Neural cell (in vitro differentiated cells): ENCODE data around the gene SSR4. TPM values are rescaled to one million over a fixed set of nuclear protein-coding genes. Genes with fewer than 3 reads are reported as not detected.

Experiments
- H2AFZ ChIP-seq: fragments of 200-600, 300-800 bp; sonication (generic), shearing (Covaris generic); 2 replicates; pipeline ENCODE4 v1.6.0; 2014; ENCODE audit warnings: low read depth, mild to moderate bottlenecking, antibody characterized with exemption, low read length, moderate library complexity
- H3F3A ChIP-seq: fragments of 200-600 bp; shearing (Covaris generic); 2 replicates; pipeline ENCODE4 v1.6.1; 2016; ENCODE audit warnings: mild to moderate bottlenecking, moderate library complexity, mixed read lengths, antibody characterized with exemption, low read length; ENCODE audit not compliant: insufficient read depth, poor library complexity, severe bottlenecking
- H3K27ac ChIP-seq: fragments of 200-600, 300-800 bp; sonication (generic), shearing (Covaris generic); 2 replicates; pipeline ENCODE4 v1.5.1; 2014; ENCODE audit warnings: mild to moderate bottlenecking, low read length, moderate library complexity
- H3K27me3 ChIP-seq: fragments of 300-800, 200-600 bp; sonication (generic), shearing (Covaris generic); 2 replicates; pipeline ENCODE4 v1.6.0; 2014; ENCODE audit warnings: mild to moderate bottlenecking, low read depth, low read length, moderate library complexity; ENCODE audit not compliant: insufficient read depth
- H3K36me3 ChIP-seq: fragments of 300-800, 200-600 bp; sonication (generic), shearing (Covaris generic); 2 replicates; pipeline ENCODE4 v1.5.1; 2014; ENCODE audit warnings: mild to moderate bottlenecking, antibody characterized with exemption, low read length, moderate library complexity; ENCODE audit not compliant: insufficient read depth
- H3K4me2 ChIP-seq: fragments of 300-800, 200-600 bp; sonication (generic), shearing (Covaris generic); 2 replicates; pipeline ENCODE4 v1.6.0; 2014; ENCODE audit warnings: mild to moderate bottlenecking, low read length
- H3K4me3 ChIP-seq: fragments of 300-800, 200-600 bp; sonication (generic), shearing (Covaris generic); 2 replicates; pipeline ENCODE4 v1.5.1; 2014; ENCODE audit warnings: mild to moderate bottlenecking, low read length, moderate library complexity
- H3K79me2 ChIP-seq: fragments of 200-600 bp; shearing (Covaris generic); replicated peaks from 2 replicates; pipeline ENCODE4 v1.6.0; 2014; ENCODE audit warnings: mild to moderate bottlenecking, low read length, moderate library complexity; ENCODE audit not compliant: insufficient read depth
- H3K9ac ChIP-seq: fragments of 300-800, 200-600 bp; sonication (generic), shearing (Covaris generic); 2 replicates; pipeline ENCODE4 v1.6.1; 2016; ENCODE audit warnings: mild to moderate bottlenecking, low read length, mixed read lengths
- H3K9me2 ChIP-seq: fragments of 200-600 bp; shearing (Covaris generic); 2 replicates; pipeline ENCODE4 v1.6.1; 2016; ENCODE audit warnings: mild to moderate bottlenecking, low read length, mixed read lengths; ENCODE audit not compliant: insufficient read depth
- H3K9me3 ChIP-seq: fragments of 200-600, 300-800 bp; sonication (generic), shearing (Covaris generic); 2 replicates; pipeline ENCODE4 v1.6.1; 2016; ENCODE audit warnings: mild to moderate bottlenecking, mixed run types, low read length, moderate library complexity, mixed read lengths
- H4K20me1 ChIP-seq: fragments of 200-600 bp; shearing (Covaris generic); 2 replicates; pipeline ENCODE4 v1.6.1; 2016; ENCODE audit warnings: mild to moderate bottlenecking, mixed run types; ENCODE audit not compliant: insufficient read depth
- EP300 ChIP-seq: fragments of 450-650 bp; conservative IDR thresholded peaks from 2 replicates; pipeline ENCODE4 v1.6.1; 2014; ENCODE audit warnings: antibody characterized with exemption, mild to moderate bottlenecking, moderate library complexity; ENCODE audit not compliant: poor library complexity, severe bottlenecking
- EZH2 ChIP-seq: fragments of 200-600, 300-800 bp; shearing (Covaris generic), sonication (generic); IDR thresholded peaks from 2 replicates; pipeline ENCODE4 v1.6.1; 2014; ENCODE audit warnings: antibody characterized with exemption, low read length, borderline replicate concordance, mild to moderate bottlenecking; ENCODE audit not compliant: insufficient read depth, poor library complexity, severe bottlenecking
- MXI1 ChIP-seq: fragments of 450-650 bp; conservative IDR thresholded peaks from 2 replicates; pipeline ENCODE4 v1.6.1; 2014; ENCODE audit warnings: antibody characterized with exemption, mild to moderate bottlenecking; ENCODE audit not compliant: poor library complexity, severe bottlenecking
- POLR2AphosphoS5 ChIP-seq: IDR thresholded peaks from 2 replicates; pipeline ENCODE4 v1.6.1; 2012
- RAD21 ChIP-seq: fragments of 450-650 bp; conservative IDR thresholded peaks from 2 replicates; pipeline ENCODE4 v1.6.1; 2014; ENCODE audit warnings: antibody characterized with exemption, mild to moderate bottlenecking, moderate library complexity
- SMC3 ChIP-seq: fragments of 450-650 bp; conservative IDR thresholded peaks from 2 replicates; pipeline ENCODE4 v1.6.1; 2014; ENCODE audit warnings: antibody characterized with exemption, mild to moderate bottlenecking, moderate library complexity; ENCODE audit not compliant: poor library complexity
- TAF1 ChIP-seq: IDR thresholded peaks from 2 replicates; pipeline ENCODE4 v1.6.1; 2012; ENCODE audit warnings: low read depth
- polyA plus RNA-seq: library from polyadenylated mRNA; depleted of rRNA; stranded (reverse); fragments of >200 nt; gene quantifications from 2 replicates; pipeline ENCODE4 v1.2.3, GENCODE V29; 2014
- TF ChIP-seq, protein P1 (sequence below): fragments of 450-650 bp; IDR thresholded peaks from 2 replicates; pipeline ENCODE4 v1.5.1; 2014; ENCODE audit warnings: antibody characterized with exemption, mild to moderate bottlenecking, moderate library complexity; ENCODE audit not compliant: poor library complexity, severe bottlenecking
- TF ChIP-seq, protein P2 (sequence below): IDR thresholded peaks from 2 replicates; pipeline ENCODE4 v1.6.1; 2012; ENCODE audit warnings: borderline replicate concordance

SSR4 gene
- polyA plus RNA-seq, 1 donor from 2014 or later = 186 TPM

DNA sequence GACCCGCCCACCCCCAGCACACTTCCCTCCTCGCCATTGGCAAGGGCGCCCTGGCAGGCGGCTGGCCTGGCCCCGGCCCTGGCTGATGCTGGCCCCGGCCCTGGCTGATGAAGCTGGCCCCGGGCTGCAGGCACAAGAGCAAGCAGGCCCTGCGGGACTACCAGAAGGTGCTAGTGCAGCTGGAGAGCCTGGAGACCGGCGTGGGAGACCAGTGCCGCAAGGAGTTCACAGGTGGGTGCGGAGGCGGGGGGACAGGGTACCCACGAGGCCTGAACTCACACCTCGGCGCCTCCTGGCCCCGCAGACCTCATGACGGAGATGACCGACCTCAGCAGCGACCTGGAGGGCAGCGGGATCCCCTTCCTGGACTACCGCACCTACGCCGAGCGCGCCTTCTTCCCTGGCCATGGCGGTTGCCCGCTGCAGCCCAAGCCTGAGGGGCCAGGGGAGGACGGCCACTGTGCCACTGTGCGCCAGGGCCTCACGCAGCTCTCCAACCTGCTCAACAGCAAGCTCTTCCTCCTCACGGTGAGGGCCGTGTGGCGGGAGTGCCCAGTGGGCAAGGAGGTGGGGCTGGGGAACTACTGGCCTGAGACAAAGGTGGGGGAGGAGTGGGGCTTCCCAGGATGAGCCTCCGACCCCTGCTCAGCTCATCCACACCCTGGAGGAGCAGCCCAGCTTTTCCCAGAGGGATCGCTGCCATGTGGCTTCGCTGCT is 19.7 kb upstream of the SSR4 start:
- Histone ChIP-seq H3K79me2 (no peaks in the 10 kb centered on the region), H3K4me3 (no peak overlapping the region), H2AFZ (no peak overlapping the region), H3K9me3 (no peaks in the 10 kb centered on the region), H3K4me2 (no peak overlapping the region), H3K27ac (no peak overlapping the region), H4K20me1 (no peaks in the 10 kb centered on the region), H3K9ac (no peak overlapping the region), H3K27me3 (no peaks in the 10 kb centered on the region), H3K36me3 (no peaks in the 10 kb centered on the region), H3F3A (no peaks in the 10 kb centered on the region), H3K9me2 (no peaks in the 10 kb centered on the region)
- TF ChIP-seq POLR2AphosphoS5 (no peak), EP300 (no peak), TAF1 (no peak), MXI1 (no peak), RAD21 (no peak), EZH2 (no peak), SMC3 (no peak)
- TF ChIP-seq, protein P1, sequence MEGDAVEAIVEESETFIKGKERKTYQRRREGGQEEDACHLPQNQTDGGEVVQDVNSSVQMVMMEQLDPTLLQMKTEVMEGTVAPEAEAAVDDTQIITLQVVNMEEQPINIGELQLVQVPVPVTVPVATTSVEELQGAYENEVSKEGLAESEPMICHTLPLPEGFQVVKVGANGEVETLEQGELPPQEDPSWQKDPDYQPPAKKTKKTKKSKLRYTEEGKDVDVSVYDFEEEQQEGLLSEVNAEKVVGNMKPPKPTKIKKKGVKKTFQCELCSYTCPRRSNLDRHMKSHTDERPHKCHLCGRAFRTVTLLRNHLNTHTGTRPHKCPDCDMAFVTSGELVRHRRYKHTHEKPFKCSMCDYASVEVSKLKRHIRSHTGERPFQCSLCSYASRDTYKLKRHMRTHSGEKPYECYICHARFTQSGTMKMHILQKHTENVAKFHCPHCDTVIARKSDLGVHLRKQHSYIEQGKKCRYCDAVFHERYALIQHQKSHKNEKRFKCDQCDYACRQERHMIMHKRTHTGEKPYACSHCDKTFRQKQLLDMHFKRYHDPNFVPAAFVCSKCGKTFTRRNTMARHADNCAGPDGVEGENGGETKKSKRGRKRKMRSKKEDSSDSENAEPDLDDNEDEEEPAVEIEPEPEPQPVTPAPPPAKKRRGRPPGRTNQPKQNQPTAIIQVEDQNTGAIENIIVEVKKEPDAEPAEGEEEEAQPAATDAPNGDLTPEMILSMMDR = no peak
- TF ChIP-seq, protein P2, sequence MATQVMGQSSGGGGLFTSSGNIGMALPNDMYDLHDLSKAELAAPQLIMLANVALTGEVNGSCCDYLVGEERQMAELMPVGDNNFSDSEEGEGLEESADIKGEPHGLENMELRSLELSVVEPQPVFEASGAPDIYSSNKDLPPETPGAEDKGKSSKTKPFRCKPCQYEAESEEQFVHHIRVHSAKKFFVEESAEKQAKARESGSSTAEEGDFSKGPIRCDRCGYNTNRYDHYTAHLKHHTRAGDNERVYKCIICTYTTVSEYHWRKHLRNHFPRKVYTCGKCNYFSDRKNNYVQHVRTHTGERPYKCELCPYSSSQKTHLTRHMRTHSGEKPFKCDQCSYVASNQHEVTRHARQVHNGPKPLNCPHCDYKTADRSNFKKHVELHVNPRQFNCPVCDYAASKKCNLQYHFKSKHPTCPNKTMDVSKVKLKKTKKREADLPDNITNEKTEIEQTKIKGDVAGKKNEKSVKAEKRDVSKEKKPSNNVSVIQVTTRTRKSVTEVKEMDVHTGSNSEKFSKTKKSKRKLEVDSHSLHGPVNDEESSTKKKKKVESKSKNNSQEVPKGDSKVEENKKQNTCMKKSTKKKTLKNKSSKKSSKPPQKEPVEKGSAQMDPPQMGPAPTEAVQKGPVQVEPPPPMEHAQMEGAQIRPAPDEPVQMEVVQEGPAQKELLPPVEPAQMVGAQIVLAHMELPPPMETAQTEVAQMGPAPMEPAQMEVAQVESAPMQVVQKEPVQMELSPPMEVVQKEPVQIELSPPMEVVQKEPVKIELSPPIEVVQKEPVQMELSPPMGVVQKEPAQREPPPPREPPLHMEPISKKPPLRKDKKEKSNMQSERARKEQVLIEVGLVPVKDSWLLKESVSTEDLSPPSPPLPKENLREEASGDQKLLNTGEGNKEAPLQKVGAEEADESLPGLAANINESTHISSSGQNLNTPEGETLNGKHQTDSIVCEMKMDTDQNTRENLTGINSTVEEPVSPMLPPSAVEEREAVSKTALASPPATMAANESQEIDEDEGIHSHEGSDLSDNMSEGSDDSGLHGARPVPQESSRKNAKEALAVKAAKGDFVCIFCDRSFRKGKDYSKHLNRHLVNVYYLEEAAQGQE = no peak

DNA sequence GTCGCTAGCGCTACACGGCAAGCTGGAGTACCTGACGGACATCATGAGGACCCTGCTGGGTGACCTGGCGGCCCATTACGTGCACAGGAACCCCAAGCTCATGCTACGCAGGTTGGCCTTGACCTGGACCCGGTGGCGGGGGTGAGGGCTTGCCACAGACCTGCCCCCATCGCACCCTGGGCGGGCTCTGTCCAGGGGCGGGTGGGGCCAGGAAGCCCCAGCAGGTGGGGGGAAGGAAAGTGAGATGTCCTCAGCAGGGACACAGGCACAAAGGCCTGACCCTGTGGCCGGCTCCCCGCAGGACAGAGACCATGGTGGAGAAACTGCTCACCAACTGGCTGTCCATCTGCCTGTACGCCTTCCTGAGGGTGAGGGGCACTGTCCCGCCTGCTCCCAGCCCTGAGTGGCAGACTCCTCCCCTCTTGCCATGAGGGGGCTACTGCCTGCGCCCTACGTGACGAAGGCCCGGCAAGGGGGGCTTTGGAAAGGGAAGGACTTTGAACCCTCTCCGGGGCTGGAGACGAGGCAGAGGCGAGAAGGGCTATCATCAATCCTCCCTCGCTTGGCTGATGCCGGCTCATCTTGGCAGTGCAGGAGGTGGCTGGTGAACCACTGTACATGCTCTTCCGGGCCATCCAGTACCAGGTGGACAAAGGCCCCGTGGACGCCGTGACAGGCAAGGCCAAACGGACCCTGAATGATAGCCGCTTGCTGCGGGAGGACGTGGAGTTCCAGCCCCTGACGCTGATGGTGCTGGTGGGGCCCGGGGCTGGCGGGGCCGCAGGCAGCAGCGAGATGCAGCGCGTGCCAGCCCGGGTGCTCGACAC is 19.0 kb upstream of the SSR4 start:
- Histone ChIP-seq H3K4me2 (no peak overlapping the region), H3K27me3 (no peaks in the 10 kb centered on the region), H3K27ac (no peak overlapping the region), H4K20me1 (no peaks in the 10 kb centered on the region), H3K79me2 (no peaks in the 10 kb centered on the region), H3K9me3 (no peaks in the 10 kb centered on the region), H3K4me3 (no peak overlapping the region), H2AFZ (no peak overlapping the region), H3F3A (no peaks in the 10 kb centered on the region), H3K9ac (no peak overlapping the region), H3K9me2 (no peaks in the 10 kb centered on the region), H3K36me3 (no peaks in the 10 kb centered on the region)
- TF ChIP-seq POLR2AphosphoS5 (no peak), SMC3 (no peak), EP300 (no peak), TAF1 (no peak), MXI1 (no peak), EZH2 (no peak), RAD21 (no peak)
- TF ChIP-seq, protein P1 = no peak
- TF ChIP-seq, protein P2 = no peak
